Activated CD4-positive, alpha-beta T cell treated with anti-CD3 and anti-CD28 coated beads, Interleukin-2, amount 10 ng/mL, durations not matched to agents 24 days and 14 days (primary cell): Measurements from ENCODE around the gene MAP2K5. TPM values are rescaled to one million over a fixed set of nuclear protein-coding genes. Genes with fewer than 3 reads are reported as not detected.
"Not testable (repeated sequence)": the region's sequence is repeated elsewhere in the genome, so short reads cannot be mapped to it uniquely, and the experiment has no call there.

ENCODE experiments used
- DNase-seq: peaks from one replicate; pipeline ENCODE4 v3.0.0; 2022
- H3K27ac Mint-ChIP-seq: one replicate; pipeline ENCODE4 v1.8.0; 2022; ENCODE audit warnings: mild to moderate bottlenecking, mixed read lengths
- H3K27me3 Mint-ChIP-seq: one replicate; pipeline ENCODE4 v1.8.0; 2022; ENCODE audit warnings: mixed read lengths
- H3K36me3 Mint-ChIP-seq: one replicate; pipeline ENCODE4 v1.8.0; 2022; ENCODE audit warnings: low read depth, mild to moderate bottlenecking, mixed read lengths
- H3K4me1 Mint-ChIP-seq: one replicate; pipeline ENCODE4 v1.8.0; 2021; ENCODE audit warnings: mixed read lengths
- H3K4me3 Mint-ChIP-seq: one replicate; pipeline ENCODE4 v1.8.0; 2022; ENCODE audit warnings: mild to moderate bottlenecking, moderate library complexity, mixed read lengths
- H3K9me3 Mint-ChIP-seq: one replicate; pipeline ENCODE4 v1.8.0; 2021; ENCODE audit warnings: mixed read lengths
- intact Hi-C: fragments of 100-400 bp; cut with micrococcal nuclease; formaldehyde crosslinking; loops from one replicate; pipeline ENCODE4 v1.15.1; 2023
- total RNA-seq: library from RNA; stranded (reverse); gene quantifications from 2 replicates; pipeline ENCODE4 v1.2.3, GENCODE V29; 2022

The MAP2K5 gene
- total RNA-seq, 1 donor from 2014 or later = 21.0 TPM

- H3K4me1 Mint-ChIP-seq = no peaks in the 10 kb centered on the region
- DNase-seq = no peak
- no peak overlapping the region for H3K4me3 Mint-ChIP-seq
- peaks cover 23% of the 10 kb centered on the region for H3K36me3 Mint-ChIP-seq
- H3K9me3 Mint-ChIP-seq = peaks cover 12% of the 10 kb centered on the region
- H3K27me3 Mint-ChIP-seq = no peaks in the 10 kb centered on the region
- intact Hi-C loops = no loop called here
- no peak overlapping the region for H3K27ac Mint-ChIP-seq
Observed at GRCh38 chr15:67660446-67660845, 117.9 kb downstream of the MAP2K5 start.

- peaks cover 6% of the 10 kb centered on the region for H3K9me3 Mint-ChIP-seq
- H3K4me3 Mint-ChIP-seq = no peak overlapping the region
- no peaks in the 10 kb centered on the region for H3K4me1 Mint-ChIP-seq
- H3K36me3 Mint-ChIP-seq = peaks cover 17% of the 10 kb centered on the region
- no peak for DNase-seq
- H3K27ac Mint-ChIP-seq = no peak overlapping the region
- intact Hi-C loops = no loop called here
- H3K27me3 Mint-ChIP-seq = no peaks in the 10 kb centered on the region
Observed at GRCh38 chr15:67660874-67661606, 118.5 kb downstream of the MAP2K5 start.

GRCh38 chr15:67670647-67671305, 128.3 kb downstream of the MAP2K5 start:
- peaks cover 3% of the 10 kb centered on the region for H3K36me3 Mint-ChIP-seq
- no peaks in the 10 kb centered on the region for H3K27me3 Mint-ChIP-seq
- DNase-seq = no peak
- intact Hi-C loops = no loop called here
- H3K4me3 Mint-ChIP-seq = no peak overlapping the region
- H3K27ac Mint-ChIP-seq = no peak overlapping the region
- H3K9me3 Mint-ChIP-seq = no peaks in the 10 kb centered on the region
- peaks cover 2% of the 10 kb centered on the region for H3K4me1 Mint-ChIP-seq

- H3K27ac Mint-ChIP-seq, DNase-seq, H3K4me1 Mint-ChIP-seq, intact Hi-C loops, H3K27me3 Mint-ChIP-seq, H3K4me3 Mint-ChIP-seq, H3K36me3 Mint-ChIP-seq, H3K9me3 Mint-ChIP-seq: not testable (repeated sequence)
Observed at GRCh38 chr15:67672834-67673233, 130.3 kb downstream of the MAP2K5 start.

GRCh38 chr15:67674983-67675382, 132.5 kb downstream of the MAP2K5 start:
- H3K9me3 Mint-ChIP-seq = no peaks in the 10 kb centered on the region
- no peak overlapping the region for H3K4me3 Mint-ChIP-seq
- intact Hi-C loops = no loop called here
- no peak for DNase-seq
- peaks cover 2% of the 10 kb centered on the region for H3K4me1 Mint-ChIP-seq
- no peak overlapping the region for H3K27ac Mint-ChIP-seq
- no peaks in the 10 kb centered on the region for H3K27me3 Mint-ChIP-seq
- peaks cover 1% of the 10 kb centered on the region for H3K36me3 Mint-ChIP-seq

GRCh38 chr15:67678089-67678488, 135.6 kb downstream of the MAP2K5 start:
- Mint-ChIP-seq H3K4me1 (no peaks in the 10 kb centered on the region), H3K36me3 (peaks cover 11% of the 10 kb centered on the region), H3K27me3 (no peaks in the 10 kb centered on the region), H3K9me3 (no peaks in the 10 kb centered on the region), H3K27ac (no peak overlapping the region), H3K4me3 (no peak overlapping the region)
- DNase-seq = no peak
- intact Hi-C loops = no loop called here

GRCh38 chr15:67678993-67679392, 136.5 kb downstream of the MAP2K5 start:
- intact Hi-C loops = no loop called here
- Mint-ChIP-seq H3K4me1 (no peaks in the 10 kb centered on the region), H3K36me3 (peaks cover 15% of the 10 kb centered on the region), H3K4me3 (no peak overlapping the region), H3K9me3 (no peaks in the 10 kb centered on the region), H3K27ac (no peak overlapping the region), H3K27me3 (no peaks in the 10 kb centered on the region)
- DNase-seq = no peak

- H3K36me3 Mint-ChIP-seq = peaks cover 22% of the 10 kb centered on the region
- H3K4me1 Mint-ChIP-seq = no peaks in the 10 kb centered on the region
- H3K9me3 Mint-ChIP-seq = peaks cover 4% of the 10 kb centered on the region
- no peak overlapping the region for H3K27ac Mint-ChIP-seq
- no peak overlapping the region for H3K4me3 Mint-ChIP-seq
- DNase-seq = no peak
- no peaks in the 10 kb centered on the region for H3K27me3 Mint-ChIP-seq
- intact Hi-C loops = no loop called here
Observed at GRCh38 chr15:67680641-67681040, 138.1 kb downstream of the MAP2K5 start.

GRCh38 chr15:67685008-67685599, 142.6 kb downstream of the MAP2K5 start:
- peaks cover 26% of the 10 kb centered on the region for H3K36me3 Mint-ChIP-seq
- peaks cover 9% of the 10 kb centered on the region for H3K9me3 Mint-ChIP-seq
- H3K27me3 Mint-ChIP-seq = no peaks in the 10 kb centered on the region
- no peaks in the 10 kb centered on the region for H3K4me1 Mint-ChIP-seq
- no peak overlapping the region for H3K4me3 Mint-ChIP-seq
- intact Hi-C loops = no loop called here
- DNase-seq = no peak
- H3K27ac Mint-ChIP-seq = no peak overlapping the region

- peaks cover 26% of the 10 kb centered on the region for H3K36me3 Mint-ChIP-seq
- intact Hi-C loops = no loop called here
- no peaks in the 10 kb centered on the region for H3K27me3 Mint-ChIP-seq
- no peak overlapping the region for H3K4me3 Mint-ChIP-seq
- H3K27ac Mint-ChIP-seq = no peak overlapping the region
- DNase-seq = no peak
- peaks cover 9% of the 10 kb centered on the region for H3K9me3 Mint-ChIP-seq
- no peaks in the 10 kb centered on the region for H3K4me1 Mint-ChIP-seq
Observed at GRCh38 chr15:67685716-67686115, 143.2 kb downstream of the MAP2K5 start.

GRCh38 chr15:67690936-67691335, 148.4 kb downstream of the MAP2K5 start:
- no peaks in the 10 kb centered on the region for H3K27me3 Mint-ChIP-seq
- peaks cover 4% of the 10 kb centered on the region for H3K4me1 Mint-ChIP-seq
- peaks cover 2% of the 10 kb centered on the region for H3K9me3 Mint-ChIP-seq
- intact Hi-C loops = no loop called here
- H3K4me3 Mint-ChIP-seq = no peak overlapping the region
- DNase-seq = no peak
- no peak overlapping the region for H3K27ac Mint-ChIP-seq
- H3K36me3 Mint-ChIP-seq = peaks cover 7% of the 10 kb centered on the region

- Mint-ChIP-seq H3K27me3 (no peaks in the 10 kb centered on the region), H3K9me3 (no peaks in the 10 kb centered on the region), H3K36me3 (peaks cover 6% of the 10 kb centered on the region), H3K4me3 (no peak overlapping the region), H3K4me1 (peaks cover 4% of the 10 kb centered on the region), H3K27ac (no peak overlapping the region)
- intact Hi-C loops = no loop called here
- DNase-seq = no peak
Observed at GRCh38 chr15:67691450-67691849, 148.9 kb downstream of the MAP2K5 start.

- Mint-ChIP-seq H3K4me1 (peaks cover 4% of the 10 kb centered on the region), H3K9me3 (no peaks in the 10 kb centered on the region), H3K4me3 (no peak overlapping the region), H3K27me3 (no peaks in the 10 kb centered on the region), H3K27ac (no peak overlapping the region), H3K36me3 (peaks cover 6% of the 10 kb centered on the region)
- intact Hi-C loops = no loop called here
- no peak for DNase-seq
Observed at GRCh38 chr15:67692573-67692972, 150.1 kb downstream of the MAP2K5 start.

GRCh38 chr15:67696087-67696486, 153.6 kb downstream of the MAP2K5 start:
- Mint-ChIP-seq H3K4me3 (no peak overlapping the region), H3K4me1 (peaks cover under 1% of the 10 kb centered on the region), H3K36me3 (peaks cover 7% of the 10 kb centered on the region), H3K27me3 (no peaks in the 10 kb centered on the region), H3K27ac (no peak overlapping the region), H3K9me3 (no peaks in the 10 kb centered on the region)
- DNase-seq = no peak
- intact Hi-C loops = no loop called here
